ENCODE results near the gene MMP2.

The MMP2 gene

DNA sequence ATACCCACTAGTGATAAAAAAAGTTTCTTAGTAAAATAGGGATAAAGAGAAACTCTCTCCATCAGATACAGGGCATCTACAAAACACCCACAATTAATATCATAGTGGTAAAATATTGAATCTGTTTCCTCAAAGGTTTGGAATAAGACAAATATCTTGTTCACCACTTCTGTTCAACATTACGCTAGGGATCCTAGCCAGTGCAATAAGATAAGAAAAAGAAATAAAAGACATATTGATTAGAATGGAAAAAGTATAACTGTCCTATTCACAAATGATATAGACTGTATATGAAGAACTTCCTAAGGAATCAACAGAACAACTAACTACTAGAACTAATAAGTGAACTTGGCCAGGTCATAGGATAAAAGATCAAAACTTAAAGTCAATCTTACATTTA, 42.8 kb downstream of the MMP2 start:
- DNase-seq = no peak

GRCh38 chr16:55526441-55526840, 47.4 kb downstream of the MMP2 start:
- DNase-seq = no peak

- no peak for DNase-seq
These were observed 48.9 kb downstream of the MMP2 start for GRCh38 chr16:55527885-55528284.

- no peak for DNase-seq
These were observed 50.0 kb downstream of the MMP2 start for GRCh38 chr16:55529018-55529417.

DNA sequence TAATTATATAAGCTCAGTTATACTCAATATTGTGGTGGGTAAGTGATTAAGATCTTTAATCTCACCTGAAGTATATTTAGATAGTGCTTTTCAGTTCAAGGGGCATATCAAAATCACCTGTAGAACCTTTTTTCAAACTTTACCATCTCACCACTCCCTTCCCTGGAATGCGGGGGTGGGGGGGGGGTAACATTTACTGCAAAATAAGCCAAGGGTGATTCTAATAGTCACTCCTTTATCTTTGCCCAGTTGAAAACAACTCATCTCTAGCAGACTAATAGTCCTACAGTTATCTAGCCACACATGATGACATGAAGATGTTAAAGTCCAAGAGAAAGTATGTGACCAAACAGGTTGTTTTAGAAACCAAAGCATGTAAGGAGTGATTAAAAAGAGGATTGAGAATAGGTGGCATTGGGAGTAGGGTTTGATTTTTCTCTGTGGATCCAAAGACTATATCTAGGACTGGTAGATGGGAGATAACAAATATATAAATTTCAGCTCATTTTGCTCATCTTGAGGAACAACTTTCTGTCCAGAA, 51.4 kb downstream of the MMP2 start:
- no peak for DNase-seq

GRCh38 chr16:55532227-55532626, 53.2 kb downstream of the MMP2 start:
- DNase-seq = no peak

GRCh38 chr16:55534756-55535155, 55.8 kb downstream of the MMP2 start:
- DNase-seq = no peak

DNA sequence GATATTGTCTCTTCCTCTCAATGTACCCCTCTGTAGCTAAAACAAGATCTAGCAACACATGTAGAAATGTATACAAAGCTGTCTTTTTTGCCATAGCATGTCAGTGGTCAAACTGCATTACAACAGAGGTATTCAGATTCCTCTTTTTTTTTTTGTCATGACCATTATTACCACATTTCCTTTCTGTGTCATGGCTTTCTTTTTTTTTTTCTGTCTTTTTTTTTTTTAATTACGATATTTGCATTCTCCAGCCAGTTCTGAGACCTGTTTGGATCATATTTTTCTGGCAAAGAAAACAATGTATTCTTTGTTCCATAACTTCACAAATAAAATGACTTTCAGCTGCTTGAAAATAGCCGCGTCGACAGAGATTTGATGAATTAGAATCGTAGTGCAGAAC, 60.1 kb downstream of the MMP2 start:
- peak; percentile 45 for DNase-seq

DNA sequence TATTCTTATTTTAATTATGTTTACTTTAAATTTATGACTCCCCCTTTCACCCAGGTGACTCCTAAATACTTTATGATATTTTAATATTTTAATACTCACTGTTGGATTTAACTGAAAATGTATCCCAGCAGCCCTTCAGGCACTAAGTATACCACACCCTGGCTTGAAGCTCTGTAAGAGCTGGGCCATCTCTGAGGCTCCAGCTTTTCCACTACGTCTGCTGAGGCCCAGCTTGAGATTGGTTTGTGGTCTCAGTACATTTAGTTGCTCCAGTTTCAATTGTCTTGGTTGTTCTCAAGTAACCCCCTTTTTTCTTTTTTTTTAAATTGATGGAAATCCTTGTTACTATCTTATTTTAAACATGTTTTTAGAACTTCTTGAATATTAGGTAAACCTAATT, 60.5 kb downstream of the MMP2 start:
- DNase-seq = no peak

DNA sequence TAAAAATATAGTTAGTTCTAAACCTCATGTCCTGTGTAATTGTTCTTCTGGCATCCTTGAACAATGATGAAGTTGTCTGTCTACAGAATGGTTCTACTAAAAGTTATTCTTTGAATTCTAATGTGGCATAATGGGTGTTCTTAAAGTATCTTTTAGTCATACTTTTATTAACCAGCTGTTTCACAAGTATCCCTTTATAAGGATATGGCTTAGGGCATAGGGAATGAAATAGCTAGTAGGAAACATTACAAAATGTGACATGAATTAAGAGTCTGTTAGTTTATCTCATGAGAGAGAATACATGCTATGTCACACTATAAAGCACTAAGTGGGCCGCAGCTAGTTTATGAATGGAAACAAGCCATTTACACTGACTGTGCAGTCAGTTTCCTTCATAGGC, 61.2 kb downstream of the MMP2 start:
- DNase-seq = no peak

DNA sequence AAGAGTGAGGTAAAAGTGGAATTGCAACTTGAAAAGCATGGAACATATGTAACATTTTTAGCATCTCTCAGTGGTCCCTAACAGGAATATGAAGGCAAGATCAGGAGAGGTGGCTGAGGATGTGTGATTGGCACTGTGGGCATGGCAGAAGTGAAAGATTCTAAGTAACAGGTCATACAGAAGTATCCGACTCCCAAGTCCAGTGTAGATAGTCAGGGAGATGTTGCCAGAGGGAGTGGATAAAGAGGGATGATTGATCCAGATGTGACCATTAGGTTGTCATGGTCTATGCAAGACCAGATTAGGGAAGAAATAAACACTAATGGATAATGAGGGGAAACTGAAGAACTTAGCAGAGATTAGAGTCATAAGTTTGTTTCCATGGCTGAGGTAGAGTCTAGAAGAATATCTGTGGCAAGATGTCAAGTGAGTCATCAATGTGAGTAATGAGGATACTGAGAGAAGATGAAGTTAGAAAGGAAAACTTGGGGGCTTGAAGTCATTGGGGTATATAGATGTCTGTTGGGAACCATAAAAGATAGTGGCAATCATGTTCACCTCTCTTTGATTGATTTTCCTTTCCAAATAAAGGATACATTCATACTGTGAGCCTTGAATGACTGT, 63.6 kb downstream of the MMP2 start:
- peak; percentile 74 for DNase-seq

DNA sequence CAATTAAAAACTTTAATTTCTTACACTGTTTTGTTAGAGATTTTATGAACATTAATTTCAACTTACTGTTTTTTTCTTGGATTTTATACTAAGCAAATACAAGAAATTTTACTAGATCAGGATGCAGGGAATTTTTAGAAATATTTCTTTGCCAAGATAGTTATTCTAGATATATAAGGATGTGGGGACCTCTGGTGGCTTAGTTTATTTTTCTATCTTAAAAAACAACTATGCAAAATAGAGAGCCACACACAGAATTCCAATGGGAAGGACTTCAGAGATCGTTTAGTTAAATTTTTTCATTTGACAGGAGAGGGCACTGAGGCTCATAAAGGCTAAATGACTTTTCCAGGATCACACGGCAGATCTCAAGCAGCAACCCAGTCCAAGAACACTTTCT, 64.5 kb downstream of the MMP2 start:
- DNase-seq = peak; percentile 47

DNA sequence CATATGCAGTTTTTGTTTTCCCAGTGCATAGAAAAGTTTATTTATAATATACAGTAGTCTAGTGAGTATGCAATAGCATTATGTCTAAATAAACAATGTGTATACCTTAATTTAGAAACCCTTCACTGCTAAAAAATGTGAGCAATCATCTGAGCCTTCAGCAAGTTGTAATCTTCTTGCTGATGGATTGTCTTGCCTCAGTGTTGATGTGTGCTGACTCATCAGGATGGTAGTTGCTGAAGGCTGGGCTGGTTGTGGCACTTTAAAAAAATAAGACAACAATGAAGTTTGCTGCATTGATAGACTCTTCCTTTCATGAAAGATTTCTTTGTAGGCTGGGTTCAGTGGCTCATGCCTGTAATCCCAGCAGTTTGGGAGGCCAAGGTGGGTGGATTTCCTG, 73.6 kb downstream of the MMP2 start:
- peak; percentile 91 for DNase-seq

DNA sequence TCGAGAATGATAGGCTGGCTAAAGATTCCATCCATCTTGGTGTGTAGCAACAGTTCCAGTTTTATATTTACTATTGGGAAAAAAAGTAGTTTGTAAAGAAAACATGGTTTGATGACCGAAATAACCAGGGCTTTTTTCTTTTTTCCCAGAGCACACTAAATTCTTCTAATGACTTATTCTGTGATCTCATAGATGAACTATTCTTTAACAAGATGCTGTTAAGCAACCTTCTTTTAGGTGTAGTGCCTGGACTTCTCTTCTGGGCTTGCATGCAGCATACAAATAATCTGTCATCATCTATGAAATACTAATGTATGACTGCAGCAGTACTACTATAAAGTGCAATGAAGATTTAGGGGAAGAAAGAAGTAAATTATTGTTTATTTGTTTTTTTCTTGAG, 76.4 kb downstream of the MMP2 start:
- no peak for DNase-seq
